Activated naive CD4-positive, alpha-beta T cell treated with Interleukin-2 at 50 U/mL for 16 hours (primary cell): ENCODE results near the gene MMP17.

ENCODE experiments used
- DNase-seq: peaks from one replicate; pipeline ENCODE4 v3.0.0-alpha.2; 2020

MMP17 gene

DNA sequence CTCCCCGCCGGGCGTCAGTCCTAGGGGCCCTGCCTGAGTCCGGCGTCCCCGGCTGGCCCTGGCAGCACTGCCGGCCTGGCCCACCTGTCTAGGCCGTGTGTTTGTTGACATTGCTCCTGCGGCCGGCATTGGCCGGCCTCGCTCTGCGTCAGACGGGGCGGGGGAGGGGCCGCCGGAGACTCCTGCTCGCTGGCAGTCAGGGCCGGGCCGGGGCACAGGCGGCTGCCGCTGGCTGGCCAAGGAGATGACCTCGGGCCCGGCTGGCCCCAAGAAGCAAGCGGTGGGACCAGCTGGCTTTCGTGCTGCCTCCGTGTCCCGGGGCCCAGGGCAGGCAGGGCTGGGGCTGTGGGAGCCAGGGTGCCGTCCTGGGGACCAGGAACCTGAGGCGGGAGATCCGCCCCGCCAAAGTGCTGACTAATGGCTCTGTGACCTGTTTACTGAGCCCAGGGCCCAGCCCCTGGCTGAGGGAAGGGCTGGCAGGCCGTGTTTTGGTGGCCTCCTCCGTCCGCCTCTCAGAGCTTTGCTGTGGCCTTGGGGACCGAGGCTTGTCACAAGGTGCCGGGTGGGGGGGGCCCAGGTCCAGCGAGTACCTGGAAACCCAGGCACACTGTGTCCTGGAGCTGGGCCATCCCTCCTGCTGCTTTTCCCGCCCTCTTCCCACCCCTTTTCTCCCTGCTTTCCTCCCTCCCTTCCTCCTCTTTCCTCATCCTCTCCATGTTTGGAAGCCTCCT, 68.1 kb downstream of the MMP17 start:
- peak; percentile 74 for DNase-seq

DNA sequence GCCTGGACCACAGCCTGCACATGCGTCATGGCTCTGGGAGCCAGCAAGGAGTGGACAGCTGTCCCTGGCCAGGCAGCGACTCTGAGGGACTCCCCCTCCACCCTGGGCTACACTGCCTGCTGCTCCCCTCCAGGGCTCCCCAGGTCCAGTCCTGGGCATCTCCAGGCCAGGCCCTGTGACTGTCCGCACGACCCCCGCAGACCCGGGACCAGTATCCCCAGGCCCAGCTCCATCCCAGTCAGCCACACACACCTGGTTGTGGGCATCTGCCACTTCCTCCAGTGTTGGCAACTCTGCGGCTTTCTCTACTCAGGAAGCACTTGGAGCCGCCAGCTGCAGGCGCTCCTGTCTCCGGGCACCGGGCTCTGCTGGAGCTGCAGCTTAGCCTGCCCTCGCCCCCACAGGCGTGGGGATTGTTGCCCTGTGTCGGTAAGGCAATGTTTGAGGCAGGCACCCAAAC, 68.6 kb downstream of the MMP17 start:
- DNase-seq = no peak

DNA sequence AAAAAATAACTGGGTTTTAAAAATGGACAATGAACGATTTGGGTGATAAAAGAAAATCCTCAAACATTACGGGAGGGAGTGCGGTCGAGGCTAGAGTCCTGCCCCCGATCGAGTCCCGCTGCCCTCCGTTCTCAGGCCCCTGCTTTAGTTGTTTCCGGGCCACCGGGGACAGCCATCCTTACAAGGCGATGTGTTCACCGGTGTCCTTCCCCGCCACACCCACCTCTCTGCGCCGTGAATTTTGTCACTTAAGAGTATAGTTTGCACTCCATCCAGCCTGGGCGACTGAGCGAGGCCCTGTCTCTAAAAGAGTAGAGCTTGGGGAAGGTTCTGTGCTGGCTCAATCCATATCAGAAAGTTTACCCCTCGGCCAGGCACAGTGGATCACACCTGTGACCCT, 69.1 kb downstream of the MMP17 start:
- DNase-seq = no peak

DNA sequence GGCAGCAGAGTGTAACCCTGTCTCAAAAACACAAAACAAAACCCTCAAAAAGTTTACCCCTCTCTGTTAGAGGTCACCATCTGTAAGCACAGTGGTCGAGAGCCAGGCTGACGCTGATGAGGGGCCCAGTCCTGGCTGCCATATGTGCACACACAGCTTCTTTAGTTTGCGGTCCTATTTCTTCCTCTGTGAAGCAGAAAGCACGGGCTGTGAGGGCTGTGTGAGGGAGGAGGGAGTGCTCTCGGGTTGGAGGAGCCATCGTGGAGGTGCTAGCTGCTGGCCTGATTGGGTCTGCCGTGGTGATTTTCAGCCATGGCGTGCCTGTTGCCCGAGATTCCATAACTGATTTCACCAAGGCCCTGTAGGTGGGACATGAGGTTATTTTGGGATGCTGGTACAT, 69.7 kb downstream of the MMP17 start:
- DNase-seq = no peak

DNA sequence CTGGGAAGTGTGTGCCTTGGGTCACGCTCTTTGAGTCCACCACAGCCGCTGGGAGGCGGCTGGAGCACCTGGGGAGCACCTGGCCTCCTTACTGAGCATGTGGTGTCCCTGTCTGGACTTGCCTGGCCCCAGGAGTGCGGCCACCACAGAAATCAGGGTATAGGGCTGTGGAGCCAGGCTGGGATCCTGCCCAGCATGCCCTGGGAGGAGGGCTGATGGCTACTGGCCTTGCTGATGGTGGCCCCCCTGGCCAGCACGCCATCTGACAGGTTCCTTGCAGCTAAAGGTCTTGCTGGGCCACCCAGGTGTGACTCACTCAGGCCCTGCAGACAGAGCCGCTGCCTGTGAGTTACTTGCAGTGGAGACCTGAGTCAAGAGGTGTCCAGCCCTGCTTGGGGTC, 72.2 kb downstream of the MMP17 start:
- DNase-seq = no peak
